Upper lobe of left lung (tissue), 6 donors: Measurements from ENCODE around the gene UGT1A10. TPM values are rescaled to one million over a fixed set of nuclear protein-coding genes. Genes with fewer than 3 reads are reported as not detected.

Source experiments
- ATAC-seq, 2 donors: fragments of 200-7000 bp; cut with Tn5 transposase; one replicate each; pipeline ENCODE4 v1.9.1; 2022; ENCODE audit warnings: mild to moderate bottlenecking in 2 of 2, moderate library complexity in 2 of 2; ENCODE audit not compliant: low FRiP score in 2 of 2
- DNase-seq, 2 donors: peaks; one replicate each; pipeline ENCODE4 v3.0.0-alpha.2; 2019 to 2020
- H3K27ac ChIP-seq, 4 donors: fragments of 200-600 bp; sonication (generic); one replicate each; pipeline ENCODE4 v1.5.1; 2016 to 2019
- H3K27me3 ChIP-seq, 4 donors: fragments of 200-600 bp; sonication (generic); one replicate each; pipeline ENCODE4 v1.5.1; 2017 to 2019
- H3K36me3 ChIP-seq, 4 donors: fragments of 200-600 bp; sonication (generic); one replicate each; pipeline ENCODE4 v1.5.1; 2016 to 2019
- H3K4me1 ChIP-seq, 4 donors: fragments of 200-600 bp; sonication (generic); one replicate each; pipeline ENCODE4 v1.5.1; 2018 to 2019
- H3K4me3 ChIP-seq, 4 donors: fragments of 200-600 bp; sonication (generic); one replicate each; pipeline ENCODE4 v1.5.1; 2017 to 2019; ENCODE audit warnings: mild to moderate bottlenecking in 2 of 4, moderate library complexity in 1 of 4
- H3K9me3 ChIP-seq, 4 donors: fragments of 200-600 bp; sonication (generic); one replicate each; pipeline ENCODE4 v1.5.1; 2018 to 2019
- EP300 ChIP-seq, 4 donors: sonication (generic); formaldehyde crosslinking; IDR thresholded peaks; one replicate each; pipeline ENCODE4 v1.5.1; 2017; ENCODE audit warnings: antibody characterized with exemption in 4 of 4, control low read depth in 2 of 4
- POLR2A ChIP-seq, 4 donors: fragments of 450-650 bp; IDR thresholded peaks; one replicate each; pipeline ENCODE4 v1.5.1; 2016 to 2017; ENCODE audit warnings: antibody characterized with exemption in 4 of 4, mild to moderate bottlenecking in 2 of 4
- POLR2AphosphoS5 ChIP-seq, 2 donors: sonication (generic); formaldehyde crosslinking; IDR thresholded peaks; one replicate each; pipeline ENCODE4 v1.5.1; 2017; ENCODE audit warnings: antibody characterized with exemption in 2 of 2
- WGBS, 2 donors: methylation state at CpG; one replicate each; pipeline ENCODE4 v1.1.5; 2017 to 2018; 5-methylcytosine and 5-hydroxymethylcytosine counted together
- total RNA-seq, 6 donors: library from RNA; depleted of rRNA in 4 of 6; stranded (reverse); fragments of >200 nt in 4 of 6; gene quantifications; one replicate each; pipeline versions ENCODE4 v1.1.0 to v1.2.1, GENCODE V29; 2016 to 2021
- TF ChIP-seq, protein P1 (sequence below), 6 experiments: fragments of 450-650 bp in 4 of 6; fragments of 200-600 bp in 2 of 6; sonication (generic) in 2 of 6; IDR thresholded peaks; one replicate each; pipeline ENCODE4 v1.5.1; 2016 to 2019; ENCODE audit warnings: antibody characterized with exemption in 6 of 6
- donor health status: DM: no; HTN: no; CAD: no; lungs with moderate emphysema.
- donor health status: DM: no; HTN: yes; CAD: no; lungs with severe emphysema.

UGT1A10 gene
- total RNA-seq, 6 donors from 2014 or later, result not detected

DNA sequence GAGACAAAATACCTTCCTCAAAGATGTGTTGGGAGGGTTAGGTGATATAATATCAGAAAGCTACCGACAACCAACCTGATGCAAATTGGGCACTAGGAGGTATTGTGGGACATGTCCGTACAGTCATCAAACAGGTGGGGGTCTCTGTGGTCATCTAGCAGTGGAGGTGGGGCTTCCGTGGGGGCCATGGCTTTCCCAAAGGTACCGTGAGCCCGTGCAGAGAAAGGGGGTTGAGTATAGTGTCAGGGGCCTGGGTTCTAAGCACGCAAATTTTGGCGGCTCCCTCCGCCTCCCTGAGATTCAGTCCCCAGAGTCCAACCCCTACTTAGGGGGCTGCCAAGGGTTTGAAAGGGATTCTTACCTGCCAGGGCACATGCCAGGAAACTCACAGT is 185.5 kb downstream of the UGT1A10 start:
- 88 to 93% methylated on average over 5 to 8 of the region's 8 CpGs for WGBS, 2 donors
- Histone ChIP-seq H3K4me1 (no peaks in the 10 kb centered on the region), H3K27ac (no peak overlapping the region), H3K27me3 (no peaks in the 10 kb centered on the region), H3K36me3 (no peaks in the 10 kb centered on the region), H3K9me3 (peaks cover 0 to 3% (median 0%) of the 10 kb centered on the region in 4 donors), H3K4me3 (no peak overlapping the region)
- no peak for ATAC-seq
- TF ChIP-seq POLR2AphosphoS5 (IDR thresholded peaks at IDR 0.05) (no peak), EP300 (IDR thresholded peaks at IDR 0.05) (no peak), POLR2A (IDR thresholded peaks at IDR 0.05) (no peak)
- TF ChIP-seq, protein P1, sequence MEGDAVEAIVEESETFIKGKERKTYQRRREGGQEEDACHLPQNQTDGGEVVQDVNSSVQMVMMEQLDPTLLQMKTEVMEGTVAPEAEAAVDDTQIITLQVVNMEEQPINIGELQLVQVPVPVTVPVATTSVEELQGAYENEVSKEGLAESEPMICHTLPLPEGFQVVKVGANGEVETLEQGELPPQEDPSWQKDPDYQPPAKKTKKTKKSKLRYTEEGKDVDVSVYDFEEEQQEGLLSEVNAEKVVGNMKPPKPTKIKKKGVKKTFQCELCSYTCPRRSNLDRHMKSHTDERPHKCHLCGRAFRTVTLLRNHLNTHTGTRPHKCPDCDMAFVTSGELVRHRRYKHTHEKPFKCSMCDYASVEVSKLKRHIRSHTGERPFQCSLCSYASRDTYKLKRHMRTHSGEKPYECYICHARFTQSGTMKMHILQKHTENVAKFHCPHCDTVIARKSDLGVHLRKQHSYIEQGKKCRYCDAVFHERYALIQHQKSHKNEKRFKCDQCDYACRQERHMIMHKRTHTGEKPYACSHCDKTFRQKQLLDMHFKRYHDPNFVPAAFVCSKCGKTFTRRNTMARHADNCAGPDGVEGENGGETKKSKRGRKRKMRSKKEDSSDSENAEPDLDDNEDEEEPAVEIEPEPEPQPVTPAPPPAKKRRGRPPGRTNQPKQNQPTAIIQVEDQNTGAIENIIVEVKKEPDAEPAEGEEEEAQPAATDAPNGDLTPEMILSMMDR (IDR thresholded peaks at IDR 0.05), result no peak
- DNase-seq, result no peak

DNA sequence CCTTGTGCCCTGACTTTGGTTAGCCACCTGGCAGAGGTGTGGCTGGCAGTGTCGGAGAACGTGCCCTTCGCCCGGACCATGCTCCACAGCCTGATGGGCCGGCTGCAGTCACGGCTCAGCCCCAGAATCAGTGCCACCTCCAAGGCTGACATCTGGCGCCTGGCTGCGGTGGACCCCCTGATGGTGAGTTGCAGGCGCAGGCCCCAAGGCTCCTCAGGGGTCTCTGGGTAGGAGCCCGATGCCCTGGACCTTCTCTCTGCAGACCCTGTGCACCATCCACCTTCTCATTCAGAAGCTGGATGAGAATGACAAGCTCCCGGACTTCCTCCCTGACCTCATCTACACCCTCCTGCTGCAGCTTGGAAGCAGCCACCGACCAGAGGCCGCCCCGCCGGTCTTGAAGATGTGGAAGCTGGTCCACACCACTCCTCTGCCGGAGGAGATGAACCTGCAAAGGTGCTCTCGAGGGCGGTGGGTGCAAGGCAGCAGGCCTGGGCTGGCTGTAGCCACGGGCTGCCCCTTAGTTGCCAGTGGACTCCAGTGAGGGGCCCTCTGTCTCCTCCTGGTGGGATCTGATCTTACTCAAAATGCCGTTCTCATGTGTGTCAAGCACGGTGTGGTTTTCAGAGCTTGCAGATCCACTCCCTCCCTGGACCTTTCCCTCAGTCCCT is 186.0 kb downstream of the UGT1A10 start:
- no peaks in the 10 kb centered on the region for H3K27me3 ChIP-seq
- TF ChIP-seq, protein P1 (IDR thresholded peaks at IDR 0.05), result no peak
- no peak for TF ChIP-seq EP300 (IDR thresholded peaks at IDR 0.05)
- TF ChIP-seq POLR2AphosphoS5 (IDR thresholded peaks at IDR 0.05), result no peak
- no peak for TF ChIP-seq POLR2A (IDR thresholded peaks at IDR 0.05)
- no peak overlapping the region for H3K27ac ChIP-seq
- peaks cover 0 to 3% (median 0%) of the 10 kb centered on the region in 4 donors for H3K9me3 ChIP-seq
- ATAC-seq (no peak), DNase-seq (peak; percentile 19 to 72)
- WGBS, 2 donors, result 87 to 92% methylated on average over 7 to 18 of the region's 21 CpGs
- no peaks in the 10 kb centered on the region for H3K36me3 ChIP-seq
- no peak overlapping the region for H3K4me3 ChIP-seq
- H3K4me1 ChIP-seq, result no peaks in the 10 kb centered on the region

Other genes starting within 250 kb of the UGT1A10 start
- 10 to 100 TPM; 34.4 to 75.4 (median 50.4) TPM for gene USP40, start 69.7 kb upstream of the UGT1A10 start, total RNA-seq
- not detected for gene UGT1A8, start 18.8 kb upstream of the UGT1A10 start, total RNA-seq
- gene UGT1A9, start 35.5 kb downstream of the UGT1A10 start, total RNA-seq, result not detected
- not detected for gene UGT1A7, start 45.5 kb downstream of the UGT1A10 start, total RNA-seq
- gene UGT1A6, start 56.4 kb downstream of the UGT1A10 start, total RNA-seq, result 1 to 10 TPM in 1 of 6 donors, under 1 TPM in 4, not detected in 1; 0.15 to 5.0 (median 0.33) TPM
- gene UGT1A5, start 76.5 kb downstream of the UGT1A10 start, total RNA-seq, result 1 to 10 TPM in 1 of 6 donors, not detected in 5; 1.0 TPM
- under 1 TPM in 4 of 6 donors, not detected in 2; 0.14 to 0.69 (median 0.27) TPM for gene UGT1A4, start 82.3 kb downstream of the UGT1A10 start, total RNA-seq
- under 1 TPM in 1 of 6 donors, not detected in 5; 0.30 TPM for gene UGT1A3, start 92.6 kb downstream of the UGT1A10 start, total RNA-seq
- gene UGT1A1, start 123.8 kb downstream of the UGT1A10 start, total RNA-seq, result 1 to 10 TPM in 2 of 6 donors, under 1 TPM in 1, not detected in 3; 0.15 to 1.4 (median 1.0) TPM
- gene MROH2A, start 141.9 kb downstream of the UGT1A10 start, total RNA-seq, result not detected
- 1 to 10 TPM in 4 of 6 donors, under 1 TPM in 1, not detected in 1; 0.98 to 3.2 (median 1.3) TPM for gene HJURP, start 218.1 kb downstream of the UGT1A10 start, total RNA-seq